ENCODE results near the gene TENT4A.

The TENT4A gene

DNA sequence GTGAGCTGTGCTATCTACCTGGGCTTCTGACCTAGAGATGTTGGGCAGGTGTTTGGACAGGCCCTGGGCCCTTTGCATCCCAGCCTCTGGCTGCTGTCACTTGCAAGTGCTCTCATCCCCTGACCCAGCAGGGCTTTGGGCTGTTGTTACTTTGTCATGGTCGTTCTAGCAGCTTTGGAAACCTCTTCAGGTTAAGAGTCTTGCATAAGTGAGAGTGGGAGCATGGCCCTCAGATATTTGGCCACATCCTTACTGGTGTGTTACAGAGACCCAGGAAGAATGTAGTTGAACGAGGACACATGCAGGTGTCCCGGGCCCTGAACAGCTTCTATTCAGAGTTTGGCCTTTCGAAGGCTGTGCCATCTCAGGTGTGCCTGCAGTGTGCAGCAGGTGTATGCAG is 4.5 kb downstream of the TENT4A start:
- WGBS, result 83% methylated on average over 4 of the region's 4 CpGs
- no peak overlapping the region for H3K27ac ChIP-seq (ENCODE audit: low read depth, low read length)
- no peak overlapping the region for H3K4me3 ChIP-seq (ENCODE audit: low read length)
- no peak overlapping the region for H3K9ac ChIP-seq (ENCODE audit: low read depth, low read length)
- no peaks in the 10 kb centered on the region; the same call in none of the 2 replicates for H3K36me3 ChIP-seq (ENCODE audit: insufficient read depth, low read length)
- H3K27me3 ChIP-seq (ENCODE audit: insufficient read depth, low read length), result no peaks in the 10 kb centered on the region
- no peaks in the 10 kb centered on the region for H3K9me3 ChIP-seq (ENCODE audit: insufficient read depth, low read depth, low read length)
- peaks cover 39% of the 10 kb centered on the region for H3K4me1 ChIP-seq (ENCODE audit: insufficient read depth, low read length)

DNA sequence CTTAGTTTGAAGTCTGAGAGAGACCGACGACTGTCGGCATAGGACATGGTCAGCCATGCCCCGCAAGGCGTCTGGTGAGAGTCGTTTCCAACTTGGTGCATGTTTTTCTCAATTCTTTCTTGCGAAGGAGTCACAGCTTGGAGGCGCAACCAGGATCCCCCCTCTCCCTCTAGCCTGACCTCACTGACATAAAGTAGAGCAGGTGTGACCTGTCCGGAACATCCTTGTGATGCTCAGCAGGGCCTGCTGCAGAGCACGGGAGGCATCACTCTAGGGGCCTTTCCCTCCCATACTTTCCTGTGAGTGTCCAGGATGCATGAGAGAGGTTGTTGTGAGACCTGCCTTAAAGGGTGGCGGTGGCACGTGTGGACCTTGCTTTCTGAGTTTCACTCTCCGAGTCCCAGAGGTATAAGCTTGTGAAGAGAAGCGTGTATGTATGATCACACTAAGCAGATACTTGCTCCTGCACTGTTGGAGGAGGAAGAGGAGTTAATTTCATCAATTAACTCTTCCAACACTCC is 5.0 kb downstream of the TENT4A start:
- Histone ChIP-seq H3K36me3 (ENCODE audit: insufficient read depth, low read length) (no peaks in the 10 kb centered on the region; the same call in none of the 2 replicates), H3K27me3 (ENCODE audit: insufficient read depth, low read length) (no peaks in the 10 kb centered on the region), H3K27ac (ENCODE audit: low read depth, low read length) (no peak overlapping the region), H3K9me3 (ENCODE audit: insufficient read depth, low read depth, low read length) (no peaks in the 10 kb centered on the region), H3K4me3 (ENCODE audit: low read length) (no peak overlapping the region), H3K4me1 (ENCODE audit: insufficient read depth, low read length) (peaks cover 39% of the 10 kb centered on the region), H3K9ac (ENCODE audit: low read depth, low read length) (no peak overlapping the region)
- WGBS, result 87% methylated on average over 14 of the region's 14 CpGs

DNA sequence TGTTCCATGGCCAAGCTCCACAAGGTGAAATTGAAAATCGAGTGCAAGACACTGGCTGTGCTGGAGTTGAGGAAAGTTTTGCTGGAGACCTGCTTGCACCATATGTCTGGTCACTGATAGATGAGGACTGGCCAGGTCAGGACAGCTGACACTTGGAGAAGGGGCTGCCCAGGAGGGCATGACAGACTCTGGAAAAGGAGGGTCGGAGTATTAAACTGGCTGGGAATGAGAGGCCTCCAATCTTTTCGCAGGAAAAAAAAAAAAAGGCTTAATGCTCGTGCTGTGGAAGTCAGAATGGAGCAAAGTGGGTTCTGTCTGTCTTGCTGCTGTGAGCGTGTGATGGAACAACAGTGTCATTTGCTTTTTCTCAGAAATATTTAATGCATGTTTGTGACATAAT is 5.5 kb downstream of the TENT4A start:
- Histone ChIP-seq H3K4me1 (ENCODE audit: insufficient read depth, low read length) (peaks cover 39% of the 10 kb centered on the region), H3K4me3 (ENCODE audit: low read length) (no peak overlapping the region), H3K27ac (ENCODE audit: low read depth, low read length) (no peak overlapping the region), H3K36me3 (ENCODE audit: insufficient read depth, low read length) (peaks cover 4% of the 10 kb centered on the region), H3K9ac (ENCODE audit: low read depth, low read length) (no peak overlapping the region), H3K9me3 (ENCODE audit: insufficient read depth, low read depth, low read length) (no peaks in the 10 kb centered on the region), H3K27me3 (ENCODE audit: insufficient read depth, low read length) (no peaks in the 10 kb centered on the region)
- WGBS, result 74% methylated on average over 5 of the region's 5 CpGs

DNA sequence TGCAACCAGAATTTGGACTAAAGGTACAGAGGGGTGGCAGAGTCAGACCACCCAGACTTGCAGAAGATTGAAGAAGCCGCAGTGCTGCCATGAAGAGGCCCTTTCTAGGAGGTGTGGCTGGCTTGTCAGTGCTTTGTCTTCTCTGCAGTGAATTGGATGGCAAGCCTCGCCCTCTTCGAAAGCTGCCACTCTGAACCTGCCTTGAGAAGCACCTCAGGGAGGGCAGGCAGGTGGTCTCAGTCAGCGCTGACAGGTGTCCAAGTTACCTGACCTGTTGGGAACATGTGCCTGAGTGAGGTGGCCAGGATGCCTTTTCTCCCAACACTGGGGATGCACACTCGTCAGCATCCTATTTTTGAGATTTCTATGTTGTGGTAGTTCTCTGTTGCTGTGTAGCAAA is 6.2 kb downstream of the TENT4A start:
- Histone ChIP-seq H3K27ac (ENCODE audit: low read depth, low read length) (no peak overlapping the region), H3K27me3 (ENCODE audit: insufficient read depth, low read length) (no peaks in the 10 kb centered on the region), H3K9ac (ENCODE audit: low read depth, low read length) (no peak overlapping the region), H3K4me3 (ENCODE audit: low read length) (no peak overlapping the region), H3K9me3 (ENCODE audit: insufficient read depth, low read depth, low read length) (no peaks in the 10 kb centered on the region), H3K36me3 (ENCODE audit: insufficient read depth, low read length) (peaks cover 10% of the 10 kb centered on the region), H3K4me1 (ENCODE audit: insufficient read depth, low read length) (peaks cover 39% of the 10 kb centered on the region)
- 91% methylated on average over 5 of the region's 5 CpGs for WGBS

DNA sequence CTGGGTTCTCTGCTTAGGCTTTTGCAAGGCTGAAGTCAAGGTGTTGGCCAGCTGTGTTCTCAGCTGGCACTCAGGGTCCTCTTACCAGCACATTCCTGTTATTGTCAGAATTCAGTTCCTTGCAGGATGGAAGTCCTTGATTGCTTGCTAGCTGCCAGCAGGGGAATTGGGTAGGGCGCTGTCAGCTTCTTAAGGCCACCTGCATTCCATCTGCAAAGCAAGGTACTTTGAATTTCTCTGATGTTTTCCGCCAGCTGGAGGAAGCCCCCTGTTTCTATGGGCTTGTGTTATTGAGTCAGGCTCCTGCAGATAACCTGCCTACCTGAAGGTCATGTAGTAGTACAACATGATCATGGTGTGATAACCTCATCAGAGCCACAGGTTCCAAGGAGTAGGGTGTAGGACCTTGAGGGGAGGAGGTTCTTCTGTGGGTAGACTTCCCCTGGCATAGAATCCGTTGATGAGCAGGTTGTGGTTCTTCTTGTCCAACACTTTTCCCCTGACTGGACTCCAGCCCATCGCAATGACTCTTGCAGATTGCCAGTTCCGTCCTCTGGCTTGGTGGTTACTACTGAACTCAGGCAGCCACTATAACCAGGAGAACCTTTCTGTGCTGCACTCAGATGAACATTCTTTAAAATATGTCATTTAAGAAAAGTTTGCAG is 6.8 kb downstream of the TENT4A start:
- Histone ChIP-seq H3K27me3 (ENCODE audit: insufficient read depth, low read length) (no peaks in the 10 kb centered on the region), H3K36me3 (ENCODE audit: insufficient read depth, low read length) (peaks cover 12% of the 10 kb centered on the region), H3K27ac (ENCODE audit: low read depth, low read length) (no peak overlapping the region), H3K9me3 (ENCODE audit: insufficient read depth, low read depth, low read length) (no peaks in the 10 kb centered on the region), H3K4me3 (ENCODE audit: low read length) (no peak overlapping the region), H3K9ac (ENCODE audit: low read depth, low read length) (no peak overlapping the region), H3K4me1 (ENCODE audit: insufficient read depth, low read length) (peaks cover 38% of the 10 kb centered on the region)
- 94% methylated on average over 5 of the region's 5 CpGs for whole genome bisulfite sequencing

DNA sequence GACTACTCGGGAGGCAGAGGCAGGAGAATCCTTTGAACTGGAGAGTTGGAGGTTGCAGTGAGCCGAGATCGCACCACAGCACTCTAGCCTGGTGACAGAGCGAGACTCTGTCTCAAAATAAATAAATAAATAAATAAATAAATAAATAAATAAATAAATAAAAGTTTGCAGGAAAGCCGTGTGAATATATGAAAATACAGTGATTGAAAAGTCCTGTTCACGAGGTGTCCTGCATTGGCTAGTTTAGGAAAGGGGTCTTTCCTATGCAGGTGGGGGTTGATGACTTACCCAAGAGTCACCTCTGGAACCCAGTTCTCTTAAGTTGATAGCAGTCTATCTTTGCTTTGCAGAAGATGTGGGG is 7.3 kb downstream of the TENT4A start:
- Histone ChIP-seq H3K4me3 (ENCODE audit: low read length) (no peak overlapping the region), H3K9ac (ENCODE audit: low read depth, low read length) (no peak overlapping the region), H3K4me1 (ENCODE audit: insufficient read depth, low read length) (peaks cover 33% of the 10 kb centered on the region), H3K9me3 (ENCODE audit: insufficient read depth, low read depth, low read length) (no peaks in the 10 kb centered on the region), H3K36me3 (ENCODE audit: insufficient read depth, low read length) (peaks cover 12% of the 10 kb centered on the region), H3K27ac (ENCODE audit: low read depth, low read length) (no peak overlapping the region), H3K27me3 (ENCODE audit: insufficient read depth, low read length) (no peaks in the 10 kb centered on the region)
- WGBS, result 91% methylated on average over 3 of the region's 6 CpGs

DNA sequence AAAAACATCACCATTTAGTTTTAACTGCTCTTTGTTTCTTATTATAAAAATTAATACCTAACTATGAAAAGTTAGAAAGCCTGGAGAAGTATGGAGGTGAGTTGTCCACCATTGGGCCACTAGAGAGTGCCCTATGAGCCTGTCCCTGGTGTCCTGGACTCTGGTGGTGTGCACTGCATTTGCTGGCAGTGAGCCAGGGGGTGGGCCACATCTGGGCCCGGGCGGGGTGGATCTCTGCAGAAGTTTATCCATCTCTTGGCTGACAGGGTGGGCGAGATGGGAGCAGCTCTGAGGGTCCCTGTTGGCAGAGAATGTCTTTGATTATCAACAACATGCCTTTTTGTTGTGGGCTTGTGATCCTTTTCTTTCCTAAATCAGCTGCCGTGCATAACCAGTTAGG is 8.2 kb downstream of the TENT4A start:
- Histone ChIP-seq H3K9ac (ENCODE audit: low read depth, low read length) (no peak overlapping the region), H3K27me3 (ENCODE audit: insufficient read depth, low read length) (no peaks in the 10 kb centered on the region), H3K36me3 (ENCODE audit: insufficient read depth, low read length) (peaks cover 12% of the 10 kb centered on the region), H3K4me1 (ENCODE audit: insufficient read depth, low read length) (peaks cover 26% of the 10 kb centered on the region), H3K27ac (ENCODE audit: low read depth, low read length) (no peak overlapping the region), H3K4me3 (ENCODE audit: low read length) (no peak overlapping the region), H3K9me3 (ENCODE audit: insufficient read depth, low read depth, low read length) (no peaks in the 10 kb centered on the region)
- 90% methylated on average over 4 of the region's 4 CpGs for WGBS

DNA sequence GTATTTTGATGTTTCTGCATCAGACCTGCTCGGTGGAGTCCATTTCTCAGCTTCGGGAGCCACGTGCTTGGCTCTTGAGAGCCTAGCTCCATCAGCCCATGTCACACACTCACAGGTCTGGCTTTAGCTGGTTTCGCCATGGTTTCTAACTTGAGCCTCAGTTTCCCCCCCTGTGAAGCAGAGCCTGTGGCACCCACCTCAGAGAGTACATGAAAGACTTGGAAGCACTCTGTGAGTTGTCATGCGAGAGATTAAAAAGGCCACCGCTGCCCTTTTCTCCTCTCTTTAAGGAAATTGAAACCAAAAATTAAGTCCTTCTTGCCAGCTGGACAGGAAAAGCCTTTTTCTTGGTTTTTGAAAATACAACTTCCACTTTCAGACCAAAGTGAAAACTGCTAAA is 8.8 kb downstream of the TENT4A start:
- Histone ChIP-seq H3K9ac (ENCODE audit: low read depth, low read length) (no peak overlapping the region), H3K4me3 (ENCODE audit: low read length) (no peak overlapping the region), H3K36me3 (ENCODE audit: insufficient read depth, low read length) (peaks cover 12% of the 10 kb centered on the region), H3K9me3 (ENCODE audit: insufficient read depth, low read depth, low read length) (no peaks in the 10 kb centered on the region), H3K27ac (ENCODE audit: low read depth, low read length) (no peak overlapping the region), H3K4me1 (ENCODE audit: insufficient read depth, low read length) (peaks cover 22% of the 10 kb centered on the region), H3K27me3 (ENCODE audit: insufficient read depth, low read length) (no peaks in the 10 kb centered on the region)
- WGBS, result 87% methylated on average over 6 of the region's 6 CpGs

DNA sequence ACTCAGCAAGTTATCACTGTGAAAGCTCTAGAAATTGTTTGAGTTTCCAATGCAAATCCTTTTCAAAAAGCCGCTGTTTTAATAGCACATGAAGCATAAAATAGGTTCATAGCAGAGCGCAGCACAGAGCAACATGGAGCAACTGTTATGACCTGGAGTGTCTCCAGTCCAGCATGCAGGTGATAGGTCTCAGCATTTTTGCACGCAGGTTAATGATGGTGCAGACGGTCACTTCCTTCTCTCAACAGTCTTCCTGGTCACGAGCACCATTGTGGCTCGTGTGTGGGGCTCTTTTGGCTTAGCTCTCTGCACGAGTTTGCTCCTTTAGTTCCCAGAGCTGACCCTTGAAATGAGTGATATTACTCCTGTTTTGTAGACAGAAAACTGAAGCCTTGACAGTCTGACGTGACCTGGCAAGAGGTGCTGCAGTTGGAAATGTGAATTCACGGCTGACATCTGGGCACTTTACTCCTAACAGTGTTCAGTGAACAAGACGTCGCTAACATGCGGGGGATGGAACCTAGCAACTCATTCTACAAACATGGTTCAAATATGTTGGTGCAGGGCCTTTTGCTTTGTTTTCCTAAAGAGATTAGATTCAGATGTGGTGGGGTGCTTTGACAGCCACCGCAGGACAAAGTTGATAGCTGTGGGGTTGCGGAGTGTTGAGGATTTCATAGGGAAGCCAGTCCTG is 10.0 kb downstream of the TENT4A start:
- Histone ChIP-seq H3K9ac (ENCODE audit: low read depth, low read length) (no peak overlapping the region), H3K27ac (ENCODE audit: low read depth, low read length) (no peak overlapping the region)
- 84% methylated on average over 14 of the region's 14 CpGs for WGBS

DNA sequence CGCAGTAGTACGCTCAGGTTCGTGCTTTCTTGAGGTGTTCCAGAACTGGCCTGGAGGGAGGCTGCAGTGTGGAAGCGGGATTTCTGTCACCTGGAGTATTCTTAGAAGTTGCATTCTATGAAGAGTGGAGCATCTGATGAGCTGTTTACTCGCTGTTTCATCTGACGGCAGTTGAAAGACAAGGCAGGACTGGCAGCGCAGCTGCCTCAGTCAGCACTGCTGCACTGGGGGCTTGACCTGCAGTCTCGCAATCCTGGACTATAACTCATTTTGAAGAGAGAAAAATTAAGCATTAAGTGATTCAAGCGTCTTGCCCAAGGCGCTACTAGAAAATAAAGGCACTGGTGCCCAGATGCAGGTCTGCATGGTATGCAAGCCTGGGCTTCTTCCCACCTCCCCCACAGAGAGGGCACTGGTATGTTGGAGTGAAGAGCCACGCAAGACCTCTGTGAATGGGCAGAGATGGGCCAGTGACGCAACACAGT is 10.6 kb downstream of the TENT4A start:
- Histone ChIP-seq H3K9ac (ENCODE audit: low read depth, low read length) (no peak overlapping the region), H3K36me3 (ENCODE audit: insufficient read depth, low read length) (peaks cover 12% of the 10 kb centered on the region; the same call in 1 of the 2 replicates), H3K9me3 (ENCODE audit: insufficient read depth, low read depth, low read length) (no peaks in the 10 kb centered on the region), H3K27me3 (ENCODE audit: insufficient read depth, low read length) (no peaks in the 10 kb centered on the region), H3K4me3 (ENCODE audit: low read length) (no peak overlapping the region), H3K4me1 (ENCODE audit: insufficient read depth, low read length) (peaks cover 22% of the 10 kb centered on the region), H3K27ac (ENCODE audit: low read depth, low read length) (no peak overlapping the region)
- WGBS, result 88% methylated on average over 12 of the region's 12 CpGs

More for the DNA sequence above, 10.0 kb downstream of the TENT4A start:
- no peak overlapping the region for H3K4me3 ChIP-seq (ENCODE audit: low read length)
- H3K27me3 ChIP-seq (ENCODE audit: insufficient read depth, low read length), result no peaks in the 10 kb centered on the region
- peaks cover 12% of the 10 kb centered on the region; the same call in 1 of the 2 replicates for H3K36me3 ChIP-seq (ENCODE audit: insufficient read depth, low read length)
- H3K9me3 ChIP-seq (ENCODE audit: insufficient read depth, low read depth, low read length), result no peaks in the 10 kb centered on the region
- H3K4me1 ChIP-seq (ENCODE audit: insufficient read depth, low read length), result peaks cover 22% of the 10 kb centered on the region

DNA sequence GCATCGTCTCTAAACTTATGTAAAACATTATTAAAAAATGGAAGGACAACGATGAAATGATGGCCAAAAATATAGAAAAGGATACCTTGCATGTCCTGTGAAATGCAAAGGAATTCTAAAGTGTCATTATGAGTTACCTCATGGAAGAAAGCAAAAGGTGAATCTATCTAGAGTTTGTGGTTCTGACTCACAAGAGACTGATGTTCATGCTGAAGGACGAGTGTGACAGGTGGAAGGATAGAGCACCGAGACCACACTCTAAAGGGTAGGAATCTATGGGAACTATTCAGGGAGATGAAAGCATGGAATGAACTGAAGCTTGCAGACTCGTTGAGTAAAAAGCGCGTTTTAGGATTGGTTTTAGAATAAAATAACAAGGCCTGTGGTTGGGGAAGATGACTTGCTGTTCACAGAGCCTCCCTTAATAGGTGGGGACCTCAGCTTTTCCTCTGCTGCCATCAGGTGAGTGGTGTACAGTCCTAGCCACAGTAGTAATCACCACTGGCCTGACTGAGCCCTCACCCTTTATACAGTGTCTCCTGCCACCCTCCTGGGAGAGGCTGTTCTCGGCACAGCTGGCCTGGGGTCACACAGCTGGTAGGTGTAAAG is 11.2 kb downstream of the TENT4A start:
- Histone ChIP-seq H3K27ac (ENCODE audit: low read depth, low read length) (no peak overlapping the region), H3K27me3 (ENCODE audit: insufficient read depth, low read length) (no peaks in the 10 kb centered on the region), H3K9me3 (ENCODE audit: insufficient read depth, low read depth, low read length) (no peaks in the 10 kb centered on the region), H3K4me1 (ENCODE audit: insufficient read depth, low read length) (peaks cover 20% of the 10 kb centered on the region), H3K36me3 (ENCODE audit: insufficient read depth, low read length) (peaks cover 12% of the 10 kb centered on the region; the same call in 1 of the 2 replicates), H3K9ac (ENCODE audit: low read depth, low read length) (no peak overlapping the region), H3K4me3 (ENCODE audit: low read length) (no peak overlapping the region)
- 94% methylated on average over 8 of the region's 8 CpGs for WGBS
